ENCODE measurements around the gene DDA1.

Gene DDA1

GRCh38 chr19:17327654-17328516 lies 18.5 kb downstream of the DDA1 start:
- no peaks in the 10 kb centered on the region for H4K20me1 ChIP-seq (ENCODE audit: insufficient read depth, low read length)
- no peak overlapping the region for H3K4me3 ChIP-seq (ENCODE audit: low read length)
- H3K27me3 ChIP-seq (replicated peaks; ENCODE audit: insufficient read depth, low read length) = peaks cover 38% of the 10 kb centered on the region
- H3K4me1 ChIP-seq (ENCODE audit: low read length) = no peaks in the 10 kb centered on the region
- no peaks in the 10 kb centered on the region for H3K36me3 ChIP-seq (replicated peaks; ENCODE audit: insufficient read depth, low read length)
- 0 out of 2 replicates have a peak, but pooled peaks cover 3% of the 10 kb centered on the region for H3F3A ChIP-seq (ENCODE audit: insufficient read depth, low read length)
- TF ChIP-seq EZH2phosphoT487 (IDR thresholded peaks at IDR 0.05; ENCODE audit: low read length) = no peak
- no peak for TF ChIP-seq CTCF (IDR thresholded peaks at IDR 0.05; ENCODE audit: low read length)
- no peak for TF ChIP-seq EZH2 (optimal IDR thresholded peaks at IDR 0.05; ENCODE audit: low read depth, low read length)
- no peaks in the 10 kb centered on the region for H3K9me3 ChIP-seq (replicated peaks; ENCODE audit: insufficient read depth, low read length)
- no peak overlapping the region for H3K9ac ChIP-seq (ENCODE audit: low read length)
- no peak overlapping the region for H2AFZ ChIP-seq (ENCODE audit: low read length)
- no peak for DNase-seq
- peak overlapping the region; percentile 24; the same call in 1 of the 2 replicates for H3K4me2 ChIP-seq (ENCODE audit: low read depth, low read length)
- H3K79me2 ChIP-seq (ENCODE audit: low read length) = no peaks in the 10 kb centered on the region
- no peak overlapping the region for H3K27ac ChIP-seq (ENCODE audit: low read length)
- no peaks in the 10 kb centered on the region for H3K9me2 ChIP-seq (replicated peaks; ENCODE audit: insufficient read depth, low read length)

DNA sequence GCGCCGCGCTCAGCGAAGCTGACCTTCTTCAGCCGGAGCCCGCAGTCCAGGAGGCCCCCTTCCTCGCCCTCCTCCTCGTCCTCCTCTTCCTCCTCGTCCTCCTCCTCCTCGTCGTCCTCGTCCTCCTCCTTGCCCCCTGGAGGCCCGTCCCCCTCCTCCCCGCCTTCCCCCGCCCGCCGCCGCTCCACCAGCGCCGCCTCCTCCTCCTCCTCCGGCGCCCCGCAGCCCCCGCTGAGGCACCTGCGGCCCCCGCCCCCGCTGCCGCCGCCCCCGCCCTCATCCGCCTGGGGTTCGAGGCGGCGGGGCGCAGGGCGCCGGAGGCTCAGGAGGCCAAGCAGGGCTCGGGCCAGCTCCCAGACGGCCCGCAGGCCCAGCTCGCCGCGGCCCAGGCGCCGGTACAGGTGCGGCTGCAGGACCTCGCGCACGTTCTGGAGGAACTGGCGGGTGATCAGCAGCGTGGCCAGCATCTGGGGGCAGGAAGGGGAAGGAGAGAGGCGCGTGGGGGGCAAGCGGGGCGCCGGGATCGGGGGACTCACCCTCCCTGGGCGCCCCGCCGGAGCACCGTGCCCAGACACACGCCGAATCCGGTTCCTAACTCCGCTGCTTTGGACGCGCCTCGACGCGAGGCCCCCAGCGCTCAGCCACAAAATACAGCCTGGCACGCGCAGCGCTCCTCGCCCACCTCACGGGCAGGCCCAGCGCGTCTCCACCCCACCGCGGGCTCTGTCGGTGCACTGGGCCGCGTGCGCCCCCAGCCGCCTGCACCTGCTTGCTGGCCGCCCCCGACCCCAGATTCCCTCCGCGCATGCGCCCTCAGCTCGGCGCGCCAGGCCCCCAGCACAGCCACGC lies 19.4 kb downstream of the DDA1 start:
- Histone ChIP-seq H3K4me3 (ENCODE audit: low read length) (no peak overlapping the region), H3F3A (ENCODE audit: insufficient read depth, low read length) (0 out of 2 replicates have a peak, but pooled peaks cover 3% of the 10 kb centered on the region), H3K4me1 (ENCODE audit: low read length) (0 out of 2 replicates have a peak, but pooled peaks cover under 1% of the 10 kb centered on the region), H3K9me3 (replicated peaks; ENCODE audit: insufficient read depth, low read length) (no peaks in the 10 kb centered on the region), H2AFZ (ENCODE audit: low read length) (no peak overlapping the region), H3K9ac (ENCODE audit: low read length) (no peak overlapping the region), H3K79me2 (ENCODE audit: low read length) (no peaks in the 10 kb centered on the region), H3K4me2 (ENCODE audit: low read depth, low read length) (peak overlapping the region; percentile 24; the same call in 1 of the 2 replicates), H3K27ac (ENCODE audit: low read length) (no peak overlapping the region), H4K20me1 (ENCODE audit: insufficient read depth, low read length) (no peaks in the 10 kb centered on the region), H3K36me3 (replicated peaks; ENCODE audit: insufficient read depth, low read length) (no peaks in the 10 kb centered on the region), H3K27me3 (replicated peaks; ENCODE audit: insufficient read depth, low read length) (peaks cover 38% of the 10 kb centered on the region), H3K9me2 (replicated peaks; ENCODE audit: insufficient read depth, low read length) (no peaks in the 10 kb centered on the region)
- TF ChIP-seq EZH2 (optimal IDR thresholded peaks at IDR 0.05; ENCODE audit: low read depth, low read length) = no peak
- TF ChIP-seq CTCF (IDR thresholded peaks at IDR 0.05; ENCODE audit: low read length) = no peak
- no peak for TF ChIP-seq EZH2phosphoT487 (IDR thresholded peaks at IDR 0.05; ENCODE audit: low read length)
- DNase-seq = no peak

- no peaks in the 10 kb centered on the region for H4K20me1 ChIP-seq (ENCODE audit: insufficient read depth, low read length)
- no peak for TF ChIP-seq EZH2 (optimal IDR thresholded peaks at IDR 0.05; ENCODE audit: low read depth, low read length)
- no peak for TF ChIP-seq CTCF (IDR thresholded peaks at IDR 0.05; ENCODE audit: low read length)
- no peak overlapping the region for H3K4me3 ChIP-seq (ENCODE audit: low read length)
These were observed 20.3 kb downstream of the DDA1 start for GRCh38 chr19:17329366-17330261.

More at GRCh38 chr19:17329366-17330261, 20.3 kb downstream of the DDA1 start:
- Histone ChIP-seq H3K27me3 (replicated peaks; ENCODE audit: insufficient read depth, low read length) (peaks cover 38% of the 10 kb centered on the region), H3K4me1 (ENCODE audit: low read length) (0 out of 2 replicates have a peak, but pooled peaks cover 5% of the 10 kb centered on the region), H3K36me3 (replicated peaks; ENCODE audit: insufficient read depth, low read length) (no peaks in the 10 kb centered on the region), H3K9ac (ENCODE audit: low read length) (no peak overlapping the region), H3K9me3 (replicated peaks; ENCODE audit: insufficient read depth, low read length) (no peaks in the 10 kb centered on the region), H3K79me2 (ENCODE audit: low read length) (no peaks in the 10 kb centered on the region), H2AFZ (ENCODE audit: low read length) (no peak overlapping the region), H3K9me2 (replicated peaks; ENCODE audit: insufficient read depth, low read length) (no peaks in the 10 kb centered on the region), H3K4me2 (ENCODE audit: low read depth, low read length) (no peak overlapping the region), H3F3A (ENCODE audit: insufficient read depth, low read length) (peaks cover 9% of the 10 kb centered on the region; the same call in 1 of the 2 replicates), H3K27ac (ENCODE audit: low read length) (no peak overlapping the region)
- no peak for DNase-seq
